K562 (cell line): ENCODE data around the gene HPS3. TPM values are rescaled to one million over a fixed set of nuclear protein-coding genes. Genes with fewer than 3 reads are reported as not detected.
A peak's percentile ranks its signal among the peaks of the same experiment; 100 is the strongest.

ENCODE experiments used
- ATAC-seq: fragments of 200-7000 bp; cut with Tn5 transposase; 3 replicates; pipeline ENCODE4 v1.9.1; 2020; ENCODE audit warnings: moderate library complexity
- BruUV-seq: library from RNA; stranded (reverse); fragments of 400-500 nt; replicated peaks from 2 replicates; lab custom pipeline; 2021; lab: Mats Ljungman, UMichigan
- CTCF ChIA-PET: fragments of 300-600 bp; formaldehyde crosslinking; extraction: SDS; loops from one replicate; lab custom pipeline; 2021; ENCODE audit warnings: low intra/inter-chr PET ratio; lab: Yijun Ruan, JAX
- POLR2A ChIA-PET: fragments of 300-600, 350-650 bp; sonication (Branson Sonifier 250); formaldehyde crosslinking; extraction: SDS; loops from one replicate; lab custom pipeline; 2021; ENCODE audit warnings: antibody characterized with exemption, inconsistent platforms; lab: Yijun Ruan, JAX
- DNase-seq, 4 experiments: peaks; one replicate each; pipeline versions ENCODE4 v3.0.0 to v3.0.0-alpha.2; 2011 to 2018; ENCODE audit warnings: low spot score in 3 of 4, mixed read lengths in 3 of 4; ENCODE audit errors: extremely low read depth in 1 of 4
- FAIRE-seq: peaks from 2 replicates; lab custom pipeline; 2011; peaks lifted over from hg19 to GRCh38; lab: Jason Lieb, UNC
- H2AFZ ChIP-seq: 2 replicates; pipeline ENCODE4 v1.6.0; 2011; ENCODE audit warnings: low read depth, low read length, control low read depth, inconsistent platforms
- H3K27ac ChIP-seq: fragments of 200-600 bp; 3 replicates; pipeline ENCODE4 v1.8.0; 2011; ENCODE audit warnings: low read depth, mild to moderate bottlenecking, control low read depth, inconsistent platforms, low read length, moderate library complexity, mixed read lengths; ENCODE audit errors: extremely low read depth
- H3K27me3 ChIP-seq, 2 experiments: fragments of 300-600 bp in 1 of 2; 2 replicates in 1 of 2; 3 replicates in 1 of 2; pipeline versions ENCODE4 v1.6.0 to v1.8.0; 2011; ENCODE audit warnings: inconsistent platforms in 2 of 2, low read length in 2 of 2, mild to moderate bottlenecking in 1 of 2, mixed read lengths in 1 of 2, moderate library complexity in 1 of 2; ENCODE audit not compliant: control insufficient read depth in 2 of 2, insufficient read depth in 2 of 2
- H3K36me3 ChIP-seq: fragments of 300-600 bp; 3 replicates; pipeline ENCODE4 v1.8.0; 2011; ENCODE audit warnings: mild to moderate bottlenecking, low read length, inconsistent platforms; ENCODE audit not compliant: control insufficient read depth, insufficient read depth
- H3K4me1 ChIP-seq, 2 experiments: fragments of 200-600 bp in 1 of 2; replicated peaks in 1 of 2; 2 replicates in 1 of 2; 3 replicates in 1 of 2; pipeline versions ENCODE4 v1.5.1 to v1.8.0; 2011; ENCODE audit warnings: inconsistent platforms in 2 of 2, low read length in 2 of 2, mild to moderate bottlenecking in 1 of 2, mixed read lengths in 1 of 2, moderate library complexity in 1 of 2; ENCODE audit not compliant: control insufficient read depth in 2 of 2, insufficient read depth in 2 of 2
- H3K4me2 ChIP-seq: 2 replicates; pipeline ENCODE4 v1.6.1; 2011; ENCODE audit warnings: low read length, control low read depth, inconsistent platforms, mixed read lengths; ENCODE audit not compliant: insufficient read depth
- H3K4me3 ChIP-seq: fragments of 200-600 bp; sonication (generic), shearing (Covaris generic); 2 replicates; pipeline ENCODE4 v1.5.1; 2016; ENCODE audit warnings: control low read depth, inconsistent platforms
- H3K79me2 ChIP-seq: fragments of 200-600 bp; 3 replicates; pipeline ENCODE4 v1.8.0; 2011; ENCODE audit warnings: low read length, inconsistent platforms; ENCODE audit not compliant: control insufficient read depth, insufficient read depth
- H3K9ac ChIP-seq, 2 experiments: 2 replicates each; pipeline versions ENCODE4 v1.6.0 to v1.6.1; 2011; ENCODE audit warnings: low read depth in 2 of 2, low read length in 2 of 2, control low read depth in 1 of 2, inconsistent platforms in 1 of 2, mild to moderate bottlenecking in 1 of 2, mixed read lengths in 1 of 2; ENCODE audit not compliant: insufficient read depth in 1 of 2
- H3K9me1 ChIP-seq: one replicate; pipeline ENCODE4 v1.6.0; 2011; ENCODE audit warnings: inconsistent platforms, mild to moderate bottlenecking, low read length, moderate library complexity; ENCODE audit not compliant: control insufficient read depth, insufficient read depth
- H3K9me3 ChIP-seq: replicated peaks from 2 replicates; pipeline ENCODE4 v1.5.1; 2011; ENCODE audit warnings: low read depth, low read length, inconsistent platforms; ENCODE audit not compliant: control insufficient read depth, insufficient read depth
- H4K20me1 ChIP-seq: replicated peaks from 2 replicates; pipeline ENCODE4 v1.6.1; 2011; ENCODE audit warnings: low read length, inconsistent platforms, mixed read lengths; ENCODE audit not compliant: control insufficient read depth, insufficient read depth
- ARNT ChIP-seq, 2 experiments: fragments of 450-650 bp; IDR thresholded peaks; 2 replicates each; pipeline ENCODE4 v1.6.1; 2016; ENCODE audit warnings: mild to moderate bottlenecking in 1 of 2
- FOSL1 ChIP-seq: fragments of 200-800 bp; sonication (Bioruptor generic); conservative IDR thresholded peaks from 2 replicates; pipeline ENCODE4 v1.6.1; 2016; ENCODE audit warnings: missing genetic modification characterization, missing compliant biosample characterization
- FOXO4 ChIP-seq: fragments of 450-650 bp; formaldehyde crosslinking; IDR thresholded peaks from 2 replicates; pipeline ENCODE4 v1.4.0; 2020; ENCODE audit warnings: mild to moderate bottlenecking, moderate library complexity
- GABPA ChIP-seq: fragments of 200-800 bp; sonication (Bioruptor generic); conservative IDR thresholded peaks from 2 replicates; pipeline ENCODE4 v1.6.1; 2016; ENCODE audit warnings: low read depth, missing genetic modification characterization, missing compliant biosample characterization
- HDAC2 ChIP-seq: fragments of 450-650 bp; IDR thresholded peaks from 2 replicates; pipeline ENCODE4 v1.6.1; 2016; ENCODE audit warnings: mild to moderate bottlenecking
- ZNF511 ChIP-seq: sonication (generic); formaldehyde crosslinking; IDR thresholded peaks from 2 replicates; pipeline ENCODE4 v1.8.0; 2022; ENCODE audit warnings: mild to moderate bottlenecking, missing genetic modification reagents
- WGBS: fragments of 100-300 bp; shearing (Covaris generic); methylation state at CpG from one replicate; pipeline ENCODE4 v1.1.6; 2016; ENCODE audit warnings: low coverage, mixed read lengths; ENCODE audit not compliant: insufficient coverage; ENCODE audit errors: missing lambda C conversion rate; 5-methylcytosine and 5-hydroxymethylcytosine counted together
- in situ Hi-C: fragments of 300-500 bp; cut with MboI; formaldehyde crosslinking; loops from 4 replicates; pipeline ENCODE4 v1.15.0; 2018; ENCODE audit warnings: inconsistent platforms, mixed read lengths
- intact Hi-C: fragments of 100-400 bp; cut with micrococcal nuclease; formaldehyde crosslinking; loops from 2 replicates; pipeline ENCODE4 v1.14.2; 2022
- polyA plus RNA-seq, 8 experiments: library from polyadenylated mRNA; depleted of rRNA in 4 of 8; stranded (reverse) in 5 of 8; unstranded in 3 of 8; fragments of >200 nt; fragmentation: Nextera tagmentation in 2 of 8; fragmentation: Illumina TruSeq in 1 of 8; extraction: Ambion mirVana in 2 of 8; extraction: Trizol in 1 of 8; gene quantifications; 2 replicates each; pipeline versions ENCODE4 v1.2.1 to v1.2.3, GENCODE V29; 2011 to 2014; ENCODE audit warnings: inconsistent platforms in 1 of 8, missing spikeins in 1 of 8
- total RNA-seq, 7 experiments: library from RNA; depleted of rRNA in 6 of 7; stranded (reverse); fragments of >200 nt in 6 of 7; fragmentation: Illumina TruSeq in 2 of 7; extraction: Trizol in 2 of 7; gene quantifications; 2 replicates each; pipeline versions ENCODE4 v1.2.1 to v1.2.3, GENCODE V29; 2011 to 2021; ENCODE audit warnings: low replicate concordance in 1 of 7
- TF ChIP-seq, protein P1 (sequence below): fragments of 250-450 bp; sonication (Bioruptor Pico); IDR thresholded peaks from 2 replicates; pipeline ENCODE4 v1.5.0; 2021
- TF ChIP-seq, protein P2 (sequence below): fragments of 250-450 bp; sonication (Bioruptor Pico); IDR thresholded peaks from 2 replicates; pipeline ENCODE4 v1.4.0; 2020; ENCODE audit warnings: mild to moderate bottlenecking, moderate library complexity

HPS3 gene
- total and polyA plus RNA-seq, 9 of the 15 experiments (the other 6 are each of a cell fraction or from before 2014, with no cell fraction given): 1.2 to 11.3 (median 7.6) TPM

DNA sequence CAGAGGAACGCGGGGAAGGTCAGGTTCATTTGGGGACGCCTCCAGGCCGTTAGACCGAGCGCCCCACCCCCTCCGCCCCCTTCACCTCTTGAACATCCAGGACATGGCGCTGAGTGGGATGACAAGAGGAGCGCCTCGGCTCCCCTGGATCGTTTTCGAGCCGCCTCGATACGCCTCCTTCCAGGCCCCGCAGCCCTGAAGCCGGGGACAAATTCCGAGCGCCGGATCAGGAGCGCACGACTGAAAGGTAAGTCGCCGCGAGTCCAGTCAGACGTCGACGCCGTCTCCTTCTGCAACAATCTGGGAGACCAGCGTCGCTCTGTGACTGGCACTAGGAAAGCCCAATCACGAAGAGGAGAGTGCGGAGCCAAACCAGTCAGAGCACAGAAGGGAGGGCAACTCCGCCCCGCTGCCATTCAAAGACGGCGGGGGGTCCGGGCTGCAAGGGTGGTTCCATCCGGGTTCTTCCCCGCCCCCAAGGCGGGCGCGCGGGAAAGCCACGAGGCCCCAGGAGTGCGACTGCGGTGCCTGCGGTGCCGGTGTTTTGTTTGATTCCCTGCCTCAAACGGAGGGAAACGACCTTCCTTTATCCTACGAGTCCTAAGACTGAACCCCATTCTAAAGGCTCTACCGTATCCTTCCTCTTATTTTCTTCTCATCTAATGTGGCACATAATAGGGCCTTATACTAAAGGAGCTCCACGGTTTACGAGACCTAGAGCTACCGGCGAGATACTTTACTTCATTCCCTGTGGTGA is 43.0 kb upstream of the HPS3 start, which contains the start of gene HLTF:
TSS of gene HLTF (minus strand) at position 302 of the 757 bp plus-strand sequence. CDS start at position 105, 197 bp downstream.
- CTCF ChIA-PET: interaction anchor here (0.7 kb wide), 1 partner anchor 621 kb away, joined by 3 read pairs; no protein-coding TSS in a partner anchor
- Histone ChIP-seq H3K4me3 (peak within 1 kb of the TSS; percentile 62), H3K27me3 (no peaks in the 10 kb centered on the region), H3K36me3 (peaks cover 27% of the 10 kb centered on the region), H3K27ac (peak within 1 kb of the TSS; percentile 87), H3K4me1 (peaks cover 11 to 18% of the 10 kb centered on the region in 2 experiments; a peak in 4 of 5 replicates), H3K79me2 (peaks cover 48% of the 10 kb centered on the region), H2AFZ (peak within 1 kb of the TSS; percentile 98), H3K9me3 (peaks cover 6% of the 10 kb centered on the region; the same call in 1 of the 2 replicates), H4K20me1 (peaks cover 9% of the 10 kb centered on the region), H3K9me1 (no peaks in the 10 kb centered on the region), H3K9ac (peak within 1 kb of the TSS; percentile 77 to 89), H3K4me2 (peak within 1 kb of the TSS; percentile 89)
- in situ Hi-C loops: no loop called here
- intact Hi-C loops: loop anchor here (5.0 kb wide), 1 partner anchor 94 kb away; the partner anchor contains the start of gene GYG1
- no TSS peak for BruUV-seq
- FAIRE-seq (peak; percentile 96), ATAC-seq (peak; percentile 98), DNase-seq (peak; percentile 97 to 98 (median 97))
- WGBS: 8% methylated on average over 51 of the region's 57 CpGs
- POLR2A ChIA-PET: interaction anchor here (0.5 to 0.6 kb wide), 3 partner anchors 20 to 483 kb away, joined by 3 to 4 read pairs (median 3); no protein-coding TSS in a partner anchor
- TF ChIP-seq, protein P1, sequence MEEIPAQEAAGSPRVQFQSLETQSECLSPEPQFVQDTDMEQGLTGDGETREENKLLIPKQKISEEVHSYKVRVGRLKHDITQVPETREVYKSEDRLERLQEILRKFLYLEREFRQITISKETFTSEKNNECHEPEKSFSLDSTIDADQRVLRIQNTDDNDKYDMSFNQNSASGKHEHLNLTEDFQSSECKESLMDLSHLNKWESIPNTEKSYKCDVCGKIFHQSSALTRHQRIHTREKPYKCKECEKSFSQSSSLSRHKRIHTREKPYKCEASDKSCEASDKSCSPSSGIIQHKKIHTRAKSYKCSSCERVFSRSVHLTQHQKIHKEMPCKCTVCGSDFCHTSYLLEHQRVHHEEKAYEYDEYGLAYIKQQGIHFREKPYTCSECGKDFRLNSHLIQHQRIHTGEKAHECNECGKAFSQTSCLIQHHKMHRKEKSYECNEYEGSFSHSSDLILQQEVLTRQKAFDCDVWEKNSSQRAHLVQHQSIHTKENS (CRISPR knock-in tag): no peak
- TF ChIP-seq, protein P2, sequence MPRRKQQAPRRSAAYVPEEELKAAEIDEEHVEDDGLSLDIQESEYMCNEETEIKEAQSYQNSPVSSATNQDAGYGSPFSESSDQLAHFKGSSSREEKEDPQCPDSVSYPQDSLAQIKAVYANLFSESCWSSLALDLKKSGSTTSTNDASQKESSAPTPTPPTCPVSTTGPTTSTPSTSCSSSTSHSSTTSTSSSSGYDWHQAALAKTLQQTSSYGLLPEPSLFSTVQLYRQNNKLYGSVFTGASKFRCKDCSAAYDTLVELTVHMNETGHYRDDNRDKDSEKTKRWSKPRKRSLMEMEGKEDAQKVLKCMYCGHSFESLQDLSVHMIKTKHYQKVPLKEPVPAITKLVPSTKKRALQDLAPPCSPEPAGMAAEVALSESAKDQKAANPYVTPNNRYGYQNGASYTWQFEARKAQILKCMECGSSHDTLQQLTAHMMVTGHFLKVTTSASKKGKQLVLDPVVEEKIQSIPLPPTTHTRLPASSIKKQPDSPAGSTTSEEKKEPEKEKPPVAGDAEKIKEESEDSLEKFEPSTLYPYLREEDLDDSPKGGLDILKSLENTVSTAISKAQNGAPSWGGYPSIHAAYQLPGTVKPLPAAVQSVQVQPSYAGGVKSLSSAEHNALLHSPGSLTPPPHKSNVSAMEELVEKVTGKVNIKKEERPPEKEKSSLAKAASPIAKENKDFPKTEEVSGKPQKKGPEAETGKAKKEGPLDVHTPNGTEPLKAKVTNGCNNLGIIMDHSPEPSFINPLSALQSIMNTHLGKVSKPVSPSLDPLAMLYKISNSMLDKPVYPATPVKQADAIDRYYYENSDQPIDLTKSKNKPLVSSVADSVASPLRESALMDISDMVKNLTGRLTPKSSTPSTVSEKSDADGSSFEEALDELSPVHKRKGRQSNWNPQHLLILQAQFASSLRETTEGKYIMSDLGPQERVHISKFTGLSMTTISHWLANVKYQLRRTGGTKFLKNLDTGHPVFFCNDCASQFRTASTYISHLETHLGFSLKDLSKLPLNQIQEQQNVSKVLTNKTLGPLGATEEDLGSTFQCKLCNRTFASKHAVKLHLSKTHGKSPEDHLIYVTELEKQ: no peak
- TF ChIP-seq ZNF511 (CRISPR knock-in tag) (peak; percentile 97), HDAC2 (no peak), ARNT (IDR thresholded peaks at IDR 0.05) (peak in 1 of 2 experiments; percentile 37; a peak in 1 of 4 replicates), GABPA (peak; percentile 70), FOSL1 (tag) (no peak), FOXO4 (CRISPR knock-in tag) (no peak)
